Astrocyte (in vitro differentiated cells and primary cell): ENCODE measurements around the gene CYP27A1. TPM values are rescaled to one million over a fixed set of nuclear protein-coding genes. Genes with fewer than 3 reads are reported as not detected.

Experiments used
- DNase-seq: peaks from one replicate; pipeline ENCODE4 v3.0.0-alpha.2; 2010; ENCODE audit warnings: low read depth
- FAIRE-seq: peaks from 2 replicates; lab custom pipeline; 2011; peaks lifted over from hg19 to GRCh38; lab: Jason Lieb, UNC
- H2AFZ ChIP-seq: 2 replicates; pipeline ENCODE4 v1.6.0; 2012; ENCODE audit warnings: low read depth, low read length, inconsistent platforms
- H3K27ac ChIP-seq: 2 replicates; pipeline ENCODE4 v1.5.1; 2011; ENCODE audit warnings: low read depth, low read length, inconsistent platforms
- H3K27me3 ChIP-seq: 2 replicates; pipeline ENCODE4 v1.6.0; 2011; ENCODE audit warnings: low read length, inconsistent platforms; ENCODE audit not compliant: insufficient read depth
- H3K36me3 ChIP-seq: 2 replicates; pipeline ENCODE4 v1.5.1; 2011; ENCODE audit warnings: low read length, inconsistent platforms; ENCODE audit not compliant: insufficient read depth
- H3K4me1 ChIP-seq: 2 replicates; pipeline ENCODE4 v1.5.1; 2011; ENCODE audit warnings: low read length, inconsistent platforms; ENCODE audit not compliant: insufficient read depth
- H3K4me2 ChIP-seq: 2 replicates; pipeline ENCODE4 v1.6.0; 2012; ENCODE audit warnings: low read length, inconsistent platforms
- H3K4me3 ChIP-seq: 2 replicates; pipeline ENCODE4 v1.5.1; 2011; ENCODE audit warnings: low read depth, mild to moderate bottlenecking, low read length, inconsistent platforms; ENCODE audit not compliant: insufficient read depth
- H3K79me2 ChIP-seq: 2 replicates; pipeline ENCODE4 v1.6.0; 2012; ENCODE audit warnings: mild to moderate bottlenecking, low read length, inconsistent platforms; ENCODE audit not compliant: insufficient read depth
- H3K9ac ChIP-seq: 2 replicates; pipeline ENCODE4 v1.6.0; 2012; ENCODE audit warnings: mild to moderate bottlenecking, low read length, inconsistent platforms
- H3K9me3 ChIP-seq: 2 replicates; pipeline ENCODE4 v1.5.1; 2012; ENCODE audit warnings: low read depth, mild to moderate bottlenecking, low read length, inconsistent platforms; ENCODE audit not compliant: insufficient read depth
- H4K20me1 ChIP-seq: 2 replicates; pipeline ENCODE4 v1.6.0; 2012; ENCODE audit warnings: low read length, inconsistent platforms; ENCODE audit not compliant: insufficient read depth
- H3K27ac Mint-ChIP-seq: one replicate; pipeline ENCODE4 v1.8.0; 2021; ENCODE audit warnings: mild to moderate bottlenecking, mixed read lengths; ENCODE audit not compliant: unreplicated experiment
- H3K27me3 Mint-ChIP-seq: one replicate; pipeline ENCODE4 v1.8.0; 2021; ENCODE audit warnings: low read depth, mixed read lengths; ENCODE audit not compliant: unreplicated experiment
- H3K36me3 Mint-ChIP-seq: one replicate; pipeline ENCODE4 v1.8.0; 2021; ENCODE audit warnings: low read depth, mixed read lengths; ENCODE audit not compliant: unreplicated experiment
- H3K4me1 Mint-ChIP-seq: one replicate; pipeline ENCODE4 v1.8.0; 2021; ENCODE audit warnings: low read depth, mixed read lengths; ENCODE audit not compliant: unreplicated experiment
- H3K4me3 Mint-ChIP-seq: one replicate; pipeline ENCODE4 v1.8.0; 2021; ENCODE audit warnings: mild to moderate bottlenecking, moderate library complexity, mixed read lengths; ENCODE audit not compliant: unreplicated experiment
- H3K9me3 Mint-ChIP-seq: one replicate; pipeline ENCODE4 v1.8.0; 2021; ENCODE audit warnings: mild to moderate bottlenecking, mixed read lengths; ENCODE audit not compliant: unreplicated experiment
- EZH2 ChIP-seq: IDR thresholded peaks from 2 replicates; pipeline ENCODE4 v1.6.1; 2012; ENCODE audit warnings: mild to moderate bottlenecking, low read length, inconsistent platforms; ENCODE audit not compliant: insufficient read depth
- total RNA-seq: library from RNA; stranded (reverse); gene quantifications from 2 replicates; pipeline ENCODE4 v1.2.1, GENCODE V29; 2021
- TF ChIP-seq, protein P1 (sequence below): IDR thresholded peaks from 2 replicates; pipeline ENCODE4 v1.5.1; 2011; ENCODE audit warnings: low read depth, mild to moderate bottlenecking, inconsistent platforms, low read length, moderate library complexity; ENCODE audit not compliant: insufficient read depth

Gene CYP27A1
- total RNA-seq, 1 donor from 2014 or later = 3.9 TPM

DNA sequence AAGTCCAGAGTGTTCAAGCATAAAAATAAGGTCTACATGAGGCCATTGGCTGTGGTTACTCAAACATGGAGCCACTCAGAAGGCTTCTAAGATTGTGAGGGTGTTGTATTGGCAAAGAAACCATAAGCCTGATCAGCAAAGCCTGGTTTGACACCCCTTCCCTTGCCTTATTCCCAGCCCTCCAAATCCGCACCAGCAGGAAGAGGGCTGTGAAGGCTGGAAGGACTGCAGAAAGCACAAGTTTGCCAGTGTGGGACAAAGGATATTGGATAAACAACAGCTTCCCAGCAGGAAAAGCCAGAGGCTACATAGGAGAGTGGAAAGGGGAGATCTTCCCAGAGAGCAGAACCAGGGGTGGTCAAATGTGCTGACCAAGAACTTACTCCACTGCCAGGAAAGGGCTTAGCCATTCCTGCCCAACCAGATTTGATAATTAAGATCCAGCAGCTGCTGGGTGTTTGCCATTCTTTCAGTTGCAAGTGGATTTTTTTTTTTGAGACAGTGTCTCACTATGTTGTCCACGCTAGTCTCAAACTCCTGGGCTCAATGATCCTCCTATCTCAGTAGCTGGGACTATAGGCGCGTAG lies 51.2 kb downstream of the CYP27A1 start:
- DNase-seq (no peak), FAIRE-seq (no peak)
- Histone ChIP-seq H4K20me1 (no peaks in the 10 kb centered on the region), H3K4me1 (no peaks in the 10 kb centered on the region), H3K27ac (no peak overlapping the region), H3K79me2 (no peaks in the 10 kb centered on the region), H3K36me3 (no peaks in the 10 kb centered on the region), H3K4me2 (no peak overlapping the region), H3K9me3 (no peaks in the 10 kb centered on the region), H3K4me3 (no peak overlapping the region), H2AFZ (no peak overlapping the region), H3K9ac (no peak overlapping the region), H3K27me3 (peaks cover 49% of the 10 kb centered on the region)
- Mint-ChIP-seq H3K36me3 (peaks cover 4% of the 10 kb centered on the region), H3K4me3 (no peak overlapping the region), H3K27ac (no peak overlapping the region), H3K9me3 (peaks cover 5% of the 10 kb centered on the region), H3K4me1 (peaks cover 2% of the 10 kb centered on the region), H3K27me3 (peaks cover 44% of the 10 kb centered on the region)
- TF ChIP-seq EZH2 = no peak
- TF ChIP-seq, protein P1, sequence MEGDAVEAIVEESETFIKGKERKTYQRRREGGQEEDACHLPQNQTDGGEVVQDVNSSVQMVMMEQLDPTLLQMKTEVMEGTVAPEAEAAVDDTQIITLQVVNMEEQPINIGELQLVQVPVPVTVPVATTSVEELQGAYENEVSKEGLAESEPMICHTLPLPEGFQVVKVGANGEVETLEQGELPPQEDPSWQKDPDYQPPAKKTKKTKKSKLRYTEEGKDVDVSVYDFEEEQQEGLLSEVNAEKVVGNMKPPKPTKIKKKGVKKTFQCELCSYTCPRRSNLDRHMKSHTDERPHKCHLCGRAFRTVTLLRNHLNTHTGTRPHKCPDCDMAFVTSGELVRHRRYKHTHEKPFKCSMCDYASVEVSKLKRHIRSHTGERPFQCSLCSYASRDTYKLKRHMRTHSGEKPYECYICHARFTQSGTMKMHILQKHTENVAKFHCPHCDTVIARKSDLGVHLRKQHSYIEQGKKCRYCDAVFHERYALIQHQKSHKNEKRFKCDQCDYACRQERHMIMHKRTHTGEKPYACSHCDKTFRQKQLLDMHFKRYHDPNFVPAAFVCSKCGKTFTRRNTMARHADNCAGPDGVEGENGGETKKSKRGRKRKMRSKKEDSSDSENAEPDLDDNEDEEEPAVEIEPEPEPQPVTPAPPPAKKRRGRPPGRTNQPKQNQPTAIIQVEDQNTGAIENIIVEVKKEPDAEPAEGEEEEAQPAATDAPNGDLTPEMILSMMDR = no peak

DNA sequence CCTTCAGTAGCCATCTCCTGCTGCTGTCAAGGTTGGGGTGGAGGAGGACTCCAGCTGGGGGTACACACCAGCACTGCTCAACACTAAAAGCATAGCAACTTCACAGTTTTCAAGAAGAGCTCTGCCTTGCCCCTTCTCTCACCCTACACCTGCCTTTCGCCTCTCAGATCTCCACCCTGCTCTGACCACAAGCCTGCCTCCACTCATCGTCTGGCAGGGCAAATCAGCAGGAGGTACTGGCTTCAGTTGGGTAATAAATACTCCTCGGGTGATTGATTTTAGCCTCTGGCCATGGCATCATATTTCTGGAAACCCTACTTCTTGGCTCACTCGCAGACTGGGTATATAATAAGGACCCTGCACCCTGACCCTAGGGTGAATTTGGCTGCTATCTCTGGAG lies 52.7 kb downstream of the CYP27A1 start:
- no peaks in the 10 kb centered on the region for H3K36me3 ChIP-seq
- peaks cover 45% of the 10 kb centered on the region for H3K27me3 ChIP-seq
- no peaks in the 10 kb centered on the region for H3K9me3 ChIP-seq
- Mint-ChIP-seq H3K36me3 (peaks cover 4% of the 10 kb centered on the region), H3K27ac (no peak overlapping the region), H3K4me3 (no peak overlapping the region), H3K9me3 (peaks cover 5% of the 10 kb centered on the region), H3K4me1 (peaks cover 8% of the 10 kb centered on the region), H3K27me3 (peaks cover 35% of the 10 kb centered on the region)
- H3K27ac ChIP-seq = no peak overlapping the region
- no peak for DNase-seq
- H3K79me2 ChIP-seq = no peaks in the 10 kb centered on the region
- no peak overlapping the region for H3K4me3 ChIP-seq
- H3K4me1 ChIP-seq = no peaks in the 10 kb centered on the region
- TF ChIP-seq, protein P1 = no peak
- TF ChIP-seq EZH2 = no peak
- H4K20me1 ChIP-seq = no peaks in the 10 kb centered on the region
- H3K9ac ChIP-seq = no peak overlapping the region
- FAIRE-seq = no peak
- H3K4me2 ChIP-seq = no peak overlapping the region
- no peak overlapping the region for H2AFZ ChIP-seq

DNA sequence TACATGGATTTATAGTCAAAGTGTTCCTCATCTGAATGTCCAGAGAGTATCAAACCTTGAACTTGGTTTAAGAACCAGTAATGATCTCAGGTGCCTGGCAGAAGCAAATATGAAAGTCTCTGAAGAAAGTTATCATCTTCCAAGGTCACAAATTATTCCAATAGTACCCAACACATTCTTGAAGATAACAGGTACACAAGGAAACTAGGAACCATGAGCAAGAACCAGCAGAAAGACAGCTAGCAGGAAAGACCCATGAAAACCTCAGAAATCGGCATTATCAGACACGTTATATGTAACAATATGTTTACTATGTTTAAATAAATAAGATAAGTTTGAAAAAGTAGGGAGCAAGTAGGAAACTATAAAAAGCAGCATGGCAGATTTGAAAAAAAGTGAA lies 55.5 kb downstream of the CYP27A1 start:
- Histone ChIP-seq H3K9ac (no peak overlapping the region), H3K4me2 (no peak overlapping the region), H3K27ac (no peak overlapping the region), H3K27me3 (peaks cover 39% of the 10 kb centered on the region), H3K4me1 (no peaks in the 10 kb centered on the region), H3K36me3 (no peaks in the 10 kb centered on the region), H4K20me1 (no peaks in the 10 kb centered on the region), H3K9me3 (no peaks in the 10 kb centered on the region), H2AFZ (no peak overlapping the region), H3K4me3 (no peak overlapping the region), H3K79me2 (no peaks in the 10 kb centered on the region)
- Mint-ChIP-seq H3K27me3 (peaks cover 28% of the 10 kb centered on the region), H3K4me3 (no peak overlapping the region), H3K27ac (no peak overlapping the region), H3K4me1 (peaks cover 6% of the 10 kb centered on the region), H3K36me3 (peaks cover 4% of the 10 kb centered on the region), H3K9me3 (peaks cover 9% of the 10 kb centered on the region)
- no peak for FAIRE-seq
- no peak for DNase-seq
- no peak for TF ChIP-seq EZH2
- TF ChIP-seq, protein P1 = no peak
